Spleen (tissue), 7 donors: ENCODE data around the gene SNRNP25.

Source experiments
- POLR2A ChIP-seq, 3 donors: fragments of 450-650 bp; IDR thresholded peaks; one replicate each; pipeline ENCODE4 v1.5.1; 2017; ENCODE audit warnings: antibody characterized with exemption in 3 of 3, mild to moderate bottlenecking in 1 of 3
- TF ChIP-seq, protein P1 (sequence below), 11 experiments: fragments of 200-600 bp in 7 of 11; fragments of 450-650 bp in 4 of 11; sonication (generic) in 4 of 11; IDR thresholded peaks in 8 of 11; conservative IDR thresholded peaks in 3 of 11; 1 replicate in 7 of 11; 2 replicates in 4 of 11; pipeline versions ENCODE4 v1.4.0 to v1.8.0; 2016 to 2021; ENCODE audit warnings: antibody characterized with exemption in 11 of 11, inconsistent platforms in 4 of 11, mild to moderate bottlenecking in 1 of 11
- donor health status: DM: no; HTN: no; CAD: no; lungs with moderate emphysema.
- donor health status: DM: no; HTN: no; CAD: no.
- donor health status: DM: no; HTN: no; CAD: no.

DNA sequence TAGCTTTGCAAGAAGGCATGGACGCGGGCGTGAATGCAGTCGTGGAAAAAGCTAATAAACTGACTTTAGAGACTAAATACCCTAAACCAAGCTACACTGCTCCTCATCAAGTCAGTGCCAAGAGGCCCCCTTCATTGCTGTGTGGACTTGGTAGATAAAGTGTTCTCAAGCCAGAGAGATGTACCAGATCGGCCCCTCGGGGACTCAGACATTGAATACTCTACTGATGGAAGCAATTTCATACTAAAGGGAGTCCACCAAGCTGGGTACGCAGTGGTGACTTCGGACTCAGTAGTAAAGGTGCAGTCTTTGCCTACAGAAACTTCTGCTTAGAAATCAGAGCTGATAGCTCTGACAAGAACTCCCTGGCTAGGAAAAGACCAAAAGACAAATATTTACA is 9.0 kb upstream of the SNRNP25 start:
- TF ChIP-seq, protein P1, sequence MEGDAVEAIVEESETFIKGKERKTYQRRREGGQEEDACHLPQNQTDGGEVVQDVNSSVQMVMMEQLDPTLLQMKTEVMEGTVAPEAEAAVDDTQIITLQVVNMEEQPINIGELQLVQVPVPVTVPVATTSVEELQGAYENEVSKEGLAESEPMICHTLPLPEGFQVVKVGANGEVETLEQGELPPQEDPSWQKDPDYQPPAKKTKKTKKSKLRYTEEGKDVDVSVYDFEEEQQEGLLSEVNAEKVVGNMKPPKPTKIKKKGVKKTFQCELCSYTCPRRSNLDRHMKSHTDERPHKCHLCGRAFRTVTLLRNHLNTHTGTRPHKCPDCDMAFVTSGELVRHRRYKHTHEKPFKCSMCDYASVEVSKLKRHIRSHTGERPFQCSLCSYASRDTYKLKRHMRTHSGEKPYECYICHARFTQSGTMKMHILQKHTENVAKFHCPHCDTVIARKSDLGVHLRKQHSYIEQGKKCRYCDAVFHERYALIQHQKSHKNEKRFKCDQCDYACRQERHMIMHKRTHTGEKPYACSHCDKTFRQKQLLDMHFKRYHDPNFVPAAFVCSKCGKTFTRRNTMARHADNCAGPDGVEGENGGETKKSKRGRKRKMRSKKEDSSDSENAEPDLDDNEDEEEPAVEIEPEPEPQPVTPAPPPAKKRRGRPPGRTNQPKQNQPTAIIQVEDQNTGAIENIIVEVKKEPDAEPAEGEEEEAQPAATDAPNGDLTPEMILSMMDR (IDR thresholded peaks at IDR 0.05 in 8 of 11, conservative IDR thresholded peaks at IDR 0.05 in 3 of 11), result no peak
- TF ChIP-seq POLR2A (IDR thresholded peaks at IDR 0.05), result no peak
